H1 (cell line): ENCODE results near the gene DNAI1. TPM values are rescaled to one million over a fixed set of nuclear protein-coding genes. Genes with fewer than 3 reads are reported as not detected.

ENCODE experiments used
- CTCF ChIA-PET: fragments of 300-600 bp; sonication (Branson Sonifier 250); formaldehyde crosslinking; loops from one replicate; lab custom pipeline; 2021; ENCODE audit not compliant: partially characterized antibody; lab: Charles Lee
- POLR2A ChIA-PET: fragments of 300-600 bp; sonication (Branson Sonifier 250); formaldehyde crosslinking; loops from one replicate; lab custom pipeline; 2021; ENCODE audit warnings: inconsistent platforms; ENCODE audit not compliant: partially characterized antibody; lab: Charles Lee
- DNase-seq, 2 experiments: peaks; one replicate each; pipeline versions ENCODE4 v3.0.0 to v3.0.0-alpha.2; 2010 to 2022; ENCODE audit warnings: low spot score in 2 of 2, low read depth in 1 of 2, mixed read lengths in 1 of 2
- FAIRE-seq: peaks from 2 replicates; lab custom pipeline; 2011; peaks lifted over from hg19 to GRCh38; lab: Jason Lieb, UNC
- H2AFZ ChIP-seq: 2 replicates; pipeline ENCODE4 v1.8.1; 2012; ENCODE audit warnings: low read length, inconsistent platforms
- H2AK5ac ChIP-seq: 2 replicates; pipeline ENCODE4 v1.6.1; 2013; ENCODE audit warnings: low read depth, low read length
- H2BK120ac ChIP-seq: replicated peaks from 2 replicates; pipeline ENCODE3; 2013; ENCODE audit warnings: low read depth, low read length, inconsistent platforms
- H2BK12ac ChIP-seq: 2 replicates; pipeline ENCODE4 v1.6.1; 2013; ENCODE audit warnings: low read depth, low read length
- H2BK15ac ChIP-seq: 2 replicates; pipeline ENCODE4 v1.6.1; 2013; ENCODE audit warnings: low read length
- H2BK20ac ChIP-seq: 2 replicates; pipeline ENCODE4 v1.6.1; 2013; ENCODE audit warnings: low read length
- H2BK5ac ChIP-seq: 2 replicates; pipeline ENCODE4 v1.6.1; 2013; ENCODE audit warnings: low read depth, low read length
- H3K14ac ChIP-seq: 2 replicates; pipeline ENCODE4 v1.6.1; 2013; ENCODE audit warnings: inconsistent platforms; ENCODE audit not compliant: insufficient read length
- H3K18ac ChIP-seq: 2 replicates; pipeline ENCODE4 v1.6.1; 2013; ENCODE audit warnings: low read length; ENCODE audit errors: extremely low read depth
- H3K23ac ChIP-seq: 2 replicates; pipeline ENCODE4 v1.6.1; 2013; ENCODE audit warnings: inconsistent platforms; ENCODE audit not compliant: insufficient read length
- H3K23me2 ChIP-seq: 2 replicates; pipeline ENCODE4 v1.6.1; 2013; ENCODE audit warnings: low read depth, low read length
- H3K27ac ChIP-seq: 2 replicates; pipeline ENCODE4 v1.6.1; 2011; ENCODE audit warnings: low read depth, low read length, inconsistent platforms
- H3K27me3 ChIP-seq, 4 experiments: replicated peaks in 1 of 4; 1 replicate in 1 of 4; 2 replicates in 3 of 4; pipeline versions ENCODE4 v1.6.1 to v1.8.1; 2011 to 2013; ENCODE audit warnings: low read length in 3 of 4, mild to moderate bottlenecking in 3 of 4, inconsistent platforms in 2 of 4, mixed read lengths in 2 of 4, moderate library complexity in 1 of 4; ENCODE audit not compliant: control insufficient read depth in 3 of 4, insufficient read depth in 3 of 4; ENCODE audit errors: extremely low read depth in 1 of 4
- H3K36me3 ChIP-seq, 4 experiments: 2 replicates each; pipeline versions ENCODE4 v1.6.1 to v1.8.1; 2011 to 2013; ENCODE audit warnings: mild to moderate bottlenecking in 4 of 4, low read length in 3 of 4, moderate library complexity in 2 of 4, control low read depth in 1 of 4, inconsistent platforms in 1 of 4; ENCODE audit not compliant: insufficient read depth in 4 of 4, control insufficient read depth in 2 of 4
- H3K4ac ChIP-seq: replicated peaks from 2 replicates; pipeline ENCODE3; 2013; ENCODE audit warnings: low read length, low read depth, mixed read lengths, inconsistent platforms; ENCODE audit not compliant: insufficient read length
- H3K4me1 ChIP-seq, 4 experiments: replicated peaks in 1 of 4; 1 replicate in 1 of 4; 2 replicates in 3 of 4; pipeline versions ENCODE4 v1.6.1 to v1.8.1; 2011 to 2013; ENCODE audit warnings: low read length in 3 of 4, inconsistent platforms in 2 of 4, mixed read lengths in 1 of 4; ENCODE audit not compliant: insufficient read depth in 4 of 4, control insufficient read depth in 3 of 4
- H3K4me2 ChIP-seq, 2 experiments: 2 replicates each; pipeline versions ENCODE4 v1.6.1 to v1.8.1; 2011 to 2013; ENCODE audit warnings: low read depth in 2 of 2, low read length in 2 of 2, control low read depth in 1 of 2, inconsistent platforms in 1 of 2, mild to moderate bottlenecking in 1 of 2; ENCODE audit not compliant: insufficient read depth in 1 of 2
- H3K4me3 ChIP-seq, 4 experiments: fragments of 200-600, 300-600 bp in 1 of 4; sonication (generic), shearing (Covaris generic), sonication (Bioruptor Twin) in 1 of 4; 2 replicates each; pipeline versions ENCODE4 v1.5.1 to v1.8.1; 2011 to 2016; ENCODE audit warnings: low read length in 4 of 4, low read depth in 3 of 4, control low read depth in 2 of 4, inconsistent platforms in 2 of 4, mild to moderate bottlenecking in 2 of 4, mixed read lengths in 1 of 4, moderate library complexity in 1 of 4; ENCODE audit not compliant: insufficient read depth in 2 of 4; ENCODE audit errors: extremely low read depth in 1 of 4
- H3K56ac ChIP-seq: replicated peaks from 2 replicates; pipeline ENCODE3; 2013; ENCODE audit warnings: low read depth, mild to moderate bottlenecking, mixed read lengths, low read length, inconsistent platforms; ENCODE audit not compliant: insufficient read length
- H3K79me1 ChIP-seq: 2 replicates; pipeline ENCODE4 v1.6.1; 2013; ENCODE audit warnings: low read depth, low read length, control low read depth
- H3K79me2 ChIP-seq, 2 experiments: 2 replicates each; pipeline versions ENCODE4 v1.6.1 to v1.8.1; 2012 to 2013; ENCODE audit warnings: low read length in 2 of 2, mild to moderate bottlenecking in 2 of 2, inconsistent platforms in 1 of 2; ENCODE audit not compliant: insufficient read depth in 2 of 2, control insufficient read depth in 1 of 2
- H3K9ac ChIP-seq, 4 experiments: replicated peaks in 1 of 4; 1 replicate in 1 of 4; 2 replicates in 3 of 4; pipeline versions ENCODE4 v1.6.1 to v1.8.1; 2011 to 2013; ENCODE audit warnings: low read depth in 3 of 4, low read length in 3 of 4, control low read depth in 2 of 4, mild to moderate bottlenecking in 2 of 4, moderate library complexity in 2 of 4, inconsistent platforms in 1 of 4; ENCODE audit errors: extremely low read depth in 1 of 4
- H3K9me3 ChIP-seq, 2 experiments: 2 replicates each; pipeline versions ENCODE4 v1.6.1 to v1.8.1; 2012 to 2013; ENCODE audit warnings: mild to moderate bottlenecking in 2 of 2, moderate library complexity in 2 of 2, control low read depth in 1 of 2, inconsistent platforms in 1 of 2, low read depth in 1 of 2, low read length in 1 of 2, mixed read lengths in 1 of 2; ENCODE audit not compliant: insufficient read depth in 2 of 2
- H4K20me1 ChIP-seq, 2 experiments: replicated peaks in 1 of 2; 2 replicates each; pipeline versions ENCODE3 to v1.8.1; 2011 to 2013; ENCODE audit warnings: inconsistent platforms in 2 of 2, low read length in 2 of 2, mild to moderate bottlenecking in 1 of 2; ENCODE audit not compliant: insufficient read depth in 2 of 2, control insufficient read depth in 1 of 2
- H4K5ac ChIP-seq: 2 replicates; pipeline ENCODE4 v1.6.1; 2013; ENCODE audit warnings: low read length, low read depth, mixed read lengths, inconsistent platforms; ENCODE audit not compliant: insufficient read length
- H4K8ac ChIP-seq: 2 replicates; pipeline ENCODE4 v1.8.0; 2013; ENCODE audit warnings: mild to moderate bottlenecking, moderate library complexity, low read length, inconsistent platforms; ENCODE audit not compliant: insufficient read depth; ENCODE audit errors: extremely low read depth
- H4K91ac ChIP-seq: replicated peaks from 2 replicates; pipeline ENCODE3; 2013; ENCODE audit warnings: low read length, mixed read lengths, inconsistent platforms; ENCODE audit not compliant: insufficient read length
- BRCA1 ChIP-seq: IDR thresholded peaks from 2 replicates; pipeline ENCODE4 v1.6.1; 2012; ENCODE audit warnings: low read depth, low read length, improper control_type of control experiment
- CEBPB ChIP-seq: IDR thresholded peaks from 2 replicates; pipeline ENCODE4 v1.6.1; 2012; ENCODE audit warnings: low read depth, low read length
- CREB1 ChIP-seq: IDR thresholded peaks from 2 replicates; pipeline ENCODE4 v1.6.1; 2012; ENCODE audit warnings: inconsistent platforms
- EZH2 ChIP-seq: fragments of 200-600 bp; sonication (generic); IDR thresholded peaks from 2 replicates; pipeline ENCODE4 v1.7.1; 2012; ENCODE audit warnings: low read depth, mild to moderate bottlenecking, moderate library complexity, low read length, inconsistent platforms; ENCODE audit not compliant: severe bottlenecking
- GABPA ChIP-seq: IDR thresholded peaks from 2 replicates; pipeline ENCODE4 v1.6.1; 2011; ENCODE audit warnings: mild to moderate bottlenecking, low read length, moderate library complexity, borderline replicate concordance; ENCODE audit not compliant: insufficient read depth
- GTF2F1 ChIP-seq: IDR thresholded peaks from 2 replicates; pipeline ENCODE4 v1.6.1; 2012; ENCODE audit warnings: low read depth, low read length, improper control_type of control experiment, borderline replicate concordance
- NANOG ChIP-seq: IDR thresholded peaks from 2 replicates; pipeline ENCODE4 v1.6.1; 2011; ENCODE audit warnings: low read length, low read depth, mild to moderate bottlenecking, inconsistent platforms; ENCODE audit not compliant: insufficient read depth, poor library complexity, severe bottlenecking
- POLR2AphosphoS5 ChIP-seq: IDR thresholded peaks from 2 replicates; pipeline ENCODE4 v1.6.1; 2011; ENCODE audit warnings: low read depth, low read length
- SIN3A ChIP-seq, 2 experiments: IDR thresholded peaks in 1 of 2; conservative IDR thresholded peaks in 1 of 2; 2 replicates each; pipeline ENCODE4 v1.6.1; 2011 to 2012; ENCODE audit warnings: low read length in 2 of 2, improper control_type of control experiment in 1 of 2, low read depth in 1 of 2, mild to moderate bottlenecking in 1 of 2
- SIX5 ChIP-seq: IDR thresholded peaks from 2 replicates; pipeline ENCODE4 v1.6.1; 2011; ENCODE audit warnings: mild to moderate bottlenecking, low read depth, low read length
- SP1 ChIP-seq: IDR thresholded peaks from 2 replicates; pipeline ENCODE4 v1.6.1; 2011; ENCODE audit warnings: low read depth, low read length
- TEAD4 ChIP-seq: IDR thresholded peaks from 2 replicates; pipeline ENCODE4 v1.6.1; 2012; ENCODE audit warnings: low read depth, low read length, inconsistent platforms, mixed read lengths
- WGBS, 2 experiments: shearing (Covaris generic) in 1 of 2; methylation state at CpG; one replicate each; pipeline versions ENCODE4 v1.1.6 to v1.1.7; 2013 to 2015; ENCODE audit warnings: low lambda C conversion rate in 2 of 2, mixed read lengths in 2 of 2, inconsistent platforms in 1 of 2, low coverage in 1 of 2, missing lambda C conversion rate in 1 of 2; ENCODE audit not compliant: insufficient replicate concordance in 2 of 2, insufficient coverage in 1 of 2, insufficient read length in 1 of 2; ENCODE audit errors: extremely low coverage in 1 of 2, missing lambda C conversion rate in 1 of 2; 5-methylcytosine and 5-hydroxymethylcytosine counted together
- polyA plus RNA-seq, 7 experiments: library from polyadenylated mRNA; depleted of rRNA in 3 of 7; stranded (reverse) in 5 of 7; unstranded in 2 of 7; fragments of >200 nt in 5 of 7; fragments of 200-250 nt in 2 of 7; gene quantifications; 1 replicate in 5 of 7; 2 replicates in 1 of 7; 4 replicates in 1 of 7; pipeline versions ENCODE4 v1.2.1 to v1.2.3, GENCODE V29; 2011 to 2013; ENCODE audit warnings: missing spikeins in 2 of 7, mixed read lengths in 2 of 7
- total RNA-seq: library from RNA; stranded (reverse); fragmentation: NEBNext Ultra II Directional; extraction: Animal tissue kit (Norgen Biotek cat#: 25700); gene quantifications from 2 replicates; pipeline ENCODE4 v1.2.1, GENCODE V29; 2021
- TF ChIP-seq, protein P1 (sequence below): IDR thresholded peaks from 2 replicates; pipeline ENCODE4 v1.6.1; 2012; ENCODE audit warnings: inconsistent platforms
- TF ChIP-seq, protein P2 (sequence below): IDR thresholded peaks from 2 replicates; pipeline ENCODE4 v1.6.1; 2011; ENCODE audit warnings: low read depth, mild to moderate bottlenecking, low read length; ENCODE audit not compliant: insufficient read depth

The DNAI1 gene
- total and polyA plus RNA-seq, 2 of the 8 experiments (the other 6 are each of a cell fraction or from before 2014, with no cell fraction given): 0.37 to 0.54 TPM

DNA sequence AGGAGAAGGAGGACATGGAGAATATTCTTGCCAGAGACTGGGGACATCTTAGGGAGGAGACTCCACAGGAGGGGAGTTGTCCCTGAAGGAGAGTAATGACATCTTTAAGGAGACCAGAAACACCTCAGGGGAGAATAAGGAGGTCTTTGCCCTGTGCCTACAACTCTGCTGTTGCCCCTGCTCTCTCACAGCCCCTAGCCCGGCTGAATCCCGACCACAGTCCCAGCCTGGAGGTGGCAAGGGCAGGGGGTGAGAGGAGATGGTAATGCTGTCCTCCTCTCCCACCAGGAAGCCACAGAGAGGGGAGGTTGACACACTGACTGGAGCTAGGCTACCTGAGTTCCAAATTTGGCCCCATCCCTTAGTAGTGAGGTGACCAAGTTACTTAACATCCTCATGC is 94.4 kb downstream of the DNAI1 start:
- DNase-seq: no peak
- CTCF ChIA-PET: interaction anchor here (1.0 to 9.4 kb wide), 5 partner anchors 10 to 109 kb away, joined by 3 to 157 read pairs (median 24); no protein-coding TSS in a partner anchor
- TF ChIP-seq, protein P1, sequence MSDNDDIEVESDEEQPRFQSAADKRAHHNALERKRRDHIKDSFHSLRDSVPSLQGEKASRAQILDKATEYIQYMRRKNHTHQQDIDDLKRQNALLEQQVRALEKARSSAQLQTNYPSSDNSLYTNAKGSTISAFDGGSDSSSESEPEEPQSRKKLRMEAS: no peak
- TF ChIP-seq EZH2 (no peak), POLR2AphosphoS5 (no peak), GABPA (no peak), TEAD4 (no peak), CEBPB (no peak), SP1 (no peak), CREB1 (no peak), NANOG (no peak), SIN3A (conservative IDR thresholded peaks at IDR 0.05 in 1 of 2, IDR thresholded peaks at IDR 0.05 in 1 of 2; ENCODE audit: low read depth in 1 of 2, low read length in 2 of 2) (no peak), BRCA1 (no peak), GTF2F1 (no peak), SIX5 (no peak)
- TF ChIP-seq, protein P2, sequence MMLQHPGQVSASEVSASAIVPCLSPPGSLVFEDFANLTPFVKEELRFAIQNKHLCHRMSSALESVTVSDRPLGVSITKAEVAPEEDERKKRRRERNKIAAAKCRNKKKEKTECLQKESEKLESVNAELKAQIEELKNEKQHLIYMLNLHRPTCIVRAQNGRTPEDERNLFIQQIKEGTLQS: no peak

More for the DNA sequence above, 94.4 kb downstream of the DNAI1 start:
- Histone ChIP-seq H3K27ac (no peak overlapping the region), H4K91ac (no peak overlapping the region), H4K5ac (no peak overlapping the region), H2AFZ (no peak overlapping the region), H4K8ac (no peak overlapping the region), H3K36me3 (no peaks in the 10 kb centered on the region), H3K4me1 (peaks cover 5 to 13% (median 13%) of the 10 kb centered on the region in 4 experiments), H3K56ac (no peak overlapping the region), H2BK5ac (no peak overlapping the region), H3K9ac (no peak overlapping the region), H2AK5ac (no peak overlapping the region), H3K14ac (no peak overlapping the region), H3K23me2 (no peaks in the 10 kb centered on the region), H3K4me3 (no peak overlapping the region), H3K9me3 (no peaks in the 10 kb centered on the region), H3K79me2 (no peaks in the 10 kb centered on the region), H3K27me3 (peaks cover 0 to 5% (median 1%) of the 10 kb centered on the region in 4 experiments; a peak in 4 of 7 replicates), H3K23ac (no peak overlapping the region), H2BK15ac (0 out of 2 replicates have a peak overlapping the region, but pooled peaks have one; percentile 4), H3K4me2 (no peak overlapping the region), H3K18ac (no peak overlapping the region), H2BK12ac (no peak overlapping the region), H3K79me1 (0 out of 2 replicates have a peak, but pooled peaks cover 2% of the 10 kb centered on the region), H3K4ac (no peak overlapping the region), H2BK120ac (no peak overlapping the region), H2BK20ac (no peak overlapping the region), H4K20me1 (no peaks in the 10 kb centered on the region)
- 91% methylated on average over 2 of the region's 2 CpGs; no CpG with 5 or more reads in 1 of the 2 experiments for WGBS, 2 experiments
- POLR2A ChIA-PET: no interaction called here
- FAIRE-seq: no peak
